Stimulated activated CD4-positive, alpha-beta T cell treated with anti-CD3 and anti-CD28 coated beads, Interleukin-2, amount 100 ng/mL, for 48 hours (primary cell): ENCODE measurements around the gene MPDZ.

ENCODE experiments used
- DNase-seq, 2 donors: peaks; one replicate each; pipeline ENCODE4 v3.0.0-alpha.2; 2020

MPDZ gene

DNA sequence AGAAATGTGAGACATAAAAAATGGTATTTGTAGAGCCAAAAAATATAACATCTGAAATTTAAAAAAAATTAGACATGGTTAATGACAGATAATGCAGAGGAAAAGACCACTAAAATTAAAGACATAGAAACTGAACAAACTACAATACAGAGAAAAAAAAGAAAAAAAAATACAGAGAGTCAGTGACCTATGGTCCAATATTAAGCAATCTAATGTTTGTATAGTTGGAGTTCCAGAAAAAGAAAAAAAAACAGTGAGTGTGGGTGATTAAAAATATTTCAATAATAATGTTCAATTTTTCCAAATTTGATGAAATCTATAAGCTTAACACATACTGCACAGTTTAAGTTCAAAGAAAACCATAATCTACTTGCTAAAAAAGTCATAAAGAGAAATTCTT lies 207.6 kb downstream of the MPDZ start:
- DNase-seq, result no peak

DNA sequence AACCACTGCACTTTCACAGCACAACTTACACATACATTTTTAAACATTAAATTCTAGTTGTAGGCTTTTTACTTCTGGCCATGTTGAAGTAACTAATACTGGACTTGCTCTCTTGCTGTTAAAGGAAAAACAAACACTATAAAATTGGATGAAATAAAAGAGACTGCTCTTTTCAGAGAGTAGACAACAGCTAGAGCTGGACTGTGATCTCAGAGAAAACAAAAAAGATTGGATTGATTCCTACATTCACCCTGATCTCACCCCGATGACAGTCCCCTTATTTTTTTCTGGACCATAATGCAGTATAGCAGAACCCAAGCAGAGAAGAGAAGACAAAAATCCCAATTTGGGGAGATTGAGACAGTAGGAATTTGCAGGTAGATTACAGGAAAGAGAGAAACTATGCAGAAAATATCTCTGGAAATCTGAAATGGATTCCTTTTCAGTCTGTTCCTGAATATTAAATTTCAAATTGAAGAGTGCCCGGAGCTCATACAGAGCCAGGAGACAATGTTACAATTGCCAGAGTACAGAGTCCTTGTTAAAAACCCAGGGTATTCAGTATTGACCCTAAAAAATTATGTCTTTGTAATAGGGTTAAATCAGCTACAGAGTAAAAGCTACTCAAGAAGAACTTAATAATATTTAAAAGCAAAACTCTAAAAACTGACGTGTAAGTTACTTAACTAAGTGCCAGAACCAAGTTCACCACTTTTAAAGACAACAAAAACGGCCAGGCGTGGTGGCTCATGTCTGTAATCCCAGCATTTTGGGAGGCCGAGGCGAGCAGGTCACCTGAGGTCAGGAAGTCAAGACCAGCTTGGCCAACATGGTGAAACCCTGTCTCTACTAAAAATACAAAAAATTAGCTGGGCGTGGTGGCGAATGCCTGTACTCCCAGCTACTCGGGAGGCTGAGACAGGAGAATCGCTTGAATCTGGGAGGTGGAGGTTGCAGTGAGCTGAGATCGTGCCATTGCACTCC lies 208.6 kb downstream of the MPDZ start:
- no peak for DNase-seq

DNA sequence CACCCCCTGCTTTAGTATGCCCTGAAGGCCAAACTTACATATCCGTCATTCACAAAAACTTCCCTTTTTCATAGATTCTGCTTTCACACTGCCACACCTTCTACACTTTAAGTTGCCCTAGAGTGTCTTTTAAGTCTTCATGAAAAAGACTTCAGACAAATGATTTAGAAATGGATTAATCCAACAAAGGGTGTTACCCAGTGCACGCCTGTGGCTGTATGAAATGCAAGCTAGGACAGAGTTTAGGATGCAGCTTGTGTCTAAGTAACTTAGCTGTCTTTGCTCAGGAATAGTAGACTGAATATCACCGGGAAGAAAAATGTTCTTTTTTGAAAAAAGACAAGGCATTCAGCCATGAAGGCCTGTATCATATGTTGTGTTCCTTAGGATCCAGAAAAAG lies 210.0 kb downstream of the MPDZ start:
- no peak for DNase-seq

DNA sequence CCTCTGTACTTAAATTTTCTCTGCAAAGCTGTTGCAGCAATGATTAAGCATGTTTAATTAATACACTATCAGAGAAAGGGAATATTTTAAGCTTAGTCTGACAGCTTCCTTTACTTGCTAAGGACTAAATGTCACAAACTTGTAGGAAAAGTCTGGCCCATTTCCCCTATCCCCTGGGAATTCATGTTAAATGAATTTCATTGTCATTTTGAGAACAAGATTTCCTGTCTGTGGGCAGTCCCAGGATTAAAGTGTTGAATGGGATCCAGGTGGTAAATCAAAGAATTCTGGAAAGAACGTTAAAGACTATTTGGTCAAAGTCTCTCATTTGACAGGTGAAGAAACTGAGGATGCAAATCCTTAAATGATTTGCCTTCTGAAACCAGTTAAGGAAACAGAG lies 214.8 kb downstream of the MPDZ start:
- no peak for DNase-seq

DNA sequence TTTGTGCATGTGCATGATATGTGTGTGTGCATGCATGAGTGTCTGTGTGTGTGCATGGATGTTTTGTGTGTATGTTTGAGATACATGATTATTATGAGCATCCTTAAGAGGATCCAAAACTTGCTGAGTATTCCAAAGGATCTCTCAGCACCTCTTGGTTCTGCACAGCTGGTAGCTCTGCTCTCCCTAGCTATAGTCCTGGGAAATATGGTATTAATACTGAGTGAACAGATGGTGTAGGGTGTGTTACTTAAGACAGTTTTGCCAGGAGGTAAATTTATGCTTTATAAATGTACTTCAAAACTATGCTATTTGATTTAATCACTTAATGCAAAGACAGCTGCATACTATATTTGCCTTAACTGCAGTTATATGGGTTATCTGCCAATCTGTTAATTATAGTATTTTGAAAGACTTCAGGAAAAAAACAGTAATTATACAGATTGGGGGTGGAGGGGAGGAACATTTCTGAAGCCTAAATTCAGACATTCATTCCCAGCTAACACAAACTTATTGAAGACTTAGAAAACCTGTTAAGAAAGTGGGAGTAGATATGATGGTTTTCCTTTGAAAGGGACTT lies 215.5 kb downstream of the MPDZ start:
- DNase-seq, result no peak

DNA sequence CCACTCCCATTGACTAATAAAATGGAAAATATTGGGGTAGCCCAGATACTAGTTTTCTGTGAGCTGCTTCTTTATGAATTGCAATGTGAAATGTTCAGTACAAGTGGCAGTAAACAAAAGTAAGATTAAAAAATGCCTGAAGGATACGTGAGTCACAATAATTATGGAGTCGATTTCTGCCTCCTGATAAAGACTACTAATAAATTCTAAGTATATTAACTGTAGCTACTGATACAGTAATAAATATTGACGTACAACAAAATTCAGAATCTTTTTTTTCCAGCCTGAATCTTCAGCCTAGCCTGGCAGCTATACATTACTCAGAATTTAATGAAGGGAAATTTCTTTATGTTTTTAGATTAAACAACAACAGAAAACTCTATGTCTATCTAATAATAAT lies 218.1 kb downstream of the MPDZ start:
- DNase-seq, result no peak
